ENCODE data around the gene ARHGDIB.
A peak's percentile ranks its signal among the peaks of the same experiment; 100 is the strongest.

ARHGDIB gene

DNA sequence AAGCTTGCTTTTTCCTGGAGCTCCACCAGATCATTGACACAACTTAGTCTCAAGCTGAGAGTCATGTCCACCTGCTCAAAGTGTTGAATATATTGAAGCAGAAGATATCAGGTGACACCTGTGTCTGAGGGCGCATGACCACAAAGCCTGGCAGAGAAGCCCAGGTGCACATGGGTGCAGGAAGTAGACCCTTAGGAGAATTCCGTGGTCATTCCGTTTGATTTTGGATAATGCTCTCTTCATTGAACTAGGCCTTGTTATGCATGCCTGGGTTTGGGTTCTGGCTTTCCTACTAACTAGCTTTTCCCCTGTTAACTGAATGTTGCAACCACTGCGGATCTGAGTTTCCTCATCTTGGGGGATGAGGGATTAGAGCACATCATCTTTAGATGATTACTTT, 7.1 kb downstream of the ARHGDIB start:
- no peak for DNase-seq

DNA sequence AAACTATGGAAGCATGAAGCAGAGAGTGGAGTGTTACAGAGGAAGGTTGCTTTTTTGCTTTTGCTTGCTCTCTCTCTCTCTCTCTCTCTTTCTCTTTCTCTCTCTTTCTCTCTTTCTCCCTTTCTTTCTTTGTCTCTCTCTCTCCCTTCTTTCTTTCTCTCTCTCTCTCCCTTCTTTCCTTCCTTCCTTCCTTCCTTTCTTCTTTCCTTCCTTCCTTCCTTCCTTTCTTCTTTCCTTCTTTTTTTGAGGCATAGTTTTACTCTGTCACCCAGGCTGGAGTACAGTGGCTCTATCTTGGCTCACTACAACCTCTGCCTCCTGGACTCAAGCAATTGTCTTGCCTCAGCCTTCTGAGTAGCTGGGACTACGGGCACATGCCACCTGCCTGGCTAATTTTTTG, 7.6 kb downstream of the ARHGDIB start:
- no peak for DNase-seq

DNA sequence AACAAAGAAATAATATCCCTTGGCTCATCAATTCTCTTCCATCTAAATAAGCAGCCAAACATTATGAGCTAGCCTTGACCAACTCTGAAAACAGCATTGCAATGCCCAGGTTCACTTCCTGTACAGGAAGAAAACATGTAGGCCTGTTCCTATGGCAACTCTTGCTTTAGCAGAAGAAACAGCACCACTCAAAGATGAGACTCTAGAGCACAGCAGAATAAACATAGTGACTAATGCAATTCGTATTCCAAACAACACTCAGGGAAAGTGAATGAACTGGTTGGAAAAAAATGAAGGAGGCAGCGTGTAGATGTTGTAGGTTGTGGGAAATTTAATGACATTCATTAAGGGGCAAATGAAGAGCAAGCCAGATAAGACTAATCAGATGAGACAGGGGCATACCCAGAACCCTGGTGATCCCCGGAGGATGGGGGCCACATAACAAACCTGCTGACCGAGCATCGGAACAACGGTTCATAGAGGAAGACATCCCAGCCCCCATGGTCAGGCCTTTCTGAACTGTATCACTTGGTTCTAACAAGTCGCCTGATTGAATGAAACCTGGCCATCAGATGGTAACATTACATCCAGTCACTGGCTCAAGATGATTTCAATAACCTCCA, 9.0 kb downstream of the ARHGDIB start:
- DNase-seq: peak; percentile 42

DNA sequence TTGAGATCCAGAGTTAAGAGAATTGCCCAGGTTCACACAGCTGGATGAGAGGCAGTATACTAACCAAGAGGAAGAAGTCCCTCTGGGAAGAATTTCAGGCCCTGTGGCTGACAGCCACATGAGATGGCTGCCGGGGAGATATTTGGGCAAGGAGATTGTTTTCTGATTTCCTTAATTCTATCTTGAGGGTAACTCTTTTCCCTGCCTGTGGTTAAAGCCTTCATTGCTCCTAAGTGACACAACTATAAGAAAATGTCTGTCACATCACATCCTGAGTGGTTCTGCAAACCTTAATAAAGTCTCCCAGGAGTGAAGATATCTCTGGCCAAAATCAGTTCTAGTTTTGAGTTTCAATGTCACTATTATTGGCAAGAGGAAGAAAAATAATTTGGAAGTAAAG, 9.6 kb downstream of the ARHGDIB start:
- no peak for DNase-seq

DNA sequence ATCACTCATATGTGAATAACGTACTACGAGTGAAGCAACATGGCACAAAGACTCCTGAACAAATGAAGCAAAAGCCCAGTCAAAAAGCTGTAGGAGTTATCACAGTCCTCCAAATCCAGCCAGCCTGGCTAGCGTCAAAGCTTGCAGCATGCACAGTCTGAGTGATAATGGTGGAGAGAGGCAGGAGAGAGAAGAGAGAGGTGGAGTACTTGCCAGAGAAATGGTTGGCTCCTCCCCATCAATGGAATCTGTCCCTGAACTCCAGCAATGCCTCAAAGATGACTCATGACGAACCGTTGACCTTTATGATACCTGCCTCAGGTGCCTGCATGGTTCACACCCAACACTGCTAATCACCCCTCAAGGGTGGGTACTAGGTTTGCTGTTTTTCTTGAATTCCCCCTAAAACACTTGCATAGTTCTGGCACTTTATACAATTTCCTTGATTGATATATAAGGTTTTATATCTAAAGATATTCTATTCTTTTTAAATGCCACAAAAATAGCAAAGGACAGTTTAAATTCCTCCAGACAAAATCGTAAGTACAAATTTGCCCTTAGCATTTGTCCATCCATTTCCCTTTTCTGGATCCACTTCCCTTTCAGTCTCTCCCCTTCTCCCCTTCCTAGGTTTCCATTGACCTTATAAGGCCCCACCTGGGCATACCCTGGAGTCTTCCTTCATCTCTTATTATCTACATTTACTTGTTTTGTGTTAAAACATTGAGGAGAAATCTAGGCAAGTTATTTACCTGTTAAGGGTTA, 10.2 kb downstream of the ARHGDIB start:
- peak; percentile 14 for DNase-seq

DNA sequence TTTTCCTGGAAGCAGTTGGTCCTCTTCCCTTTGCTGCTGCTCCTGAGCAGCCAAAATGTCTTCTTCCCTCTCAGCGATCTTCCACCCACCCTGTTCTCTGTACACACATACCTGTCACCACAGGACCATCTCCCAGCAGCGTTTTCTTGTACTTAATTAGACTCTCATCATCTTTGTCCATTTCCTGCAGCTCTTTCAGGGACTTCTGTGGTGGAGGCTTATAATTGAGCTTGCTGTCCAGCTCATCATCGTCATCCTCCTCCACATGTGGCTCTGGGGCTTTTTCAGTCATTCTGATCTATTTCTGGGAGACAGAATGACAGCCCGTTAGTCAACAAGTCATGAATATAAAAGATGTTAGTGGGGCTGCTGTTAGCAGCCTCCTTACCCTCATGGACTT, 11.0 kb downstream of the ARHGDIB start:
- DNase-seq: peak; percentile 54

DNA sequence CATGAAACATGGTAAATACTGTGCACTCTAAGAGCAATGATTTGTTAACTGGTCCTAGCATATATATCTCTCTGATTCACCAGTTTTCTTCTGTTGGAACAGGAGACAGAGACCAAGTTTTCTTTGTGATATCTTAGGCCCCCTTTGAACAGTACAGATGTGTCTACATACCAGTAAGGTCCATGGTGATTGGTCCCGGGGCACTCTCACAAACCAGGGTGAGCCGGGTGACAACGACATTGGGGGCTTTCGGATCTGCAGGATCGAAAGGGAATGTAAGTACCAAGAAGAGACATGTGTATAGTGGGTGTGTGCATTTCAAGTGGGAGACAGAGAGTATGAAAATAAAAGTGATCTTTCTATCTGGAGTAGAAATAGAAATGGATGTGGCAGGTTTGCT, 11.8 kb downstream of the ARHGDIB start:
- peak; percentile 51 for DNase-seq

DNA sequence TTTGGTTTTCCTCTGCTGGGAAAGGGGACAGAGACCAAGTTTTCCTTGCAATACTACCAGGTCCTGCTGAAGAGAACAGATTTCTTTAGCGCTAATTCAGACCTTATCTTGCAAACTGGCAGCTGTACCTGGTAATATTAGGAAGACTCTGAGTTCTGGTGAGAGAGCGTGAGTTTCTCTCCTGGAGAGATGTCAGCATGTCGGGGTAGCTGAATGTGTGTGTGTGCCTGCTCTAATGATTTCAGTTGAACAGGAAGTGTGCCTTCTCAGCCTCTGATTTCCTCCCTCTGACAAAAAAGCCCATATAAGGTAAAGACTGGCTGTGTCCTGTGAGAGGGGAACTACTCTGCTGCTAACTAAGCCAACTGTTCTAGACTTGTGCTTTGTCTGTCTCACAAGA, 12.7 kb downstream of the ARHGDIB start:
- peak; percentile 61 for DNase-seq

DNA sequence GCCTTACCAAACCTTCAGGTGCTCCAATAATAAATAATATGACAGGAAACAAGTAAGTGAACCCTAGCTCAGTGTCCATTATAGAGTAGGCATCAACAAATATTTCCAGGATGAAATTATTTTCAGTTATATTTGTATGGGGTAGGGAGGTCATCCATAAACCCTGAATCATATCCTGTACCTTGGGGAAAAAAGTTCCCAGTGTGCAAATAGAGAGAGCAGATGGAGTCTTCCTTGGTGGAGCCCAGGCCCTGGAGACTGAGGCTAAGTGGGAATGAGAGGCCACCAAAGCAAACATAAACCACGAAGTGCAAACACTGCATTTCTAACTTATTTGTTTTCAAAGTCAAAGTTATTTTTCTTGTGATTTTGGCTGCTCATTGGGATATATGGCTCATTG, 14.5 kb downstream of the ARHGDIB start:
- DNase-seq: no peak

DNA sequence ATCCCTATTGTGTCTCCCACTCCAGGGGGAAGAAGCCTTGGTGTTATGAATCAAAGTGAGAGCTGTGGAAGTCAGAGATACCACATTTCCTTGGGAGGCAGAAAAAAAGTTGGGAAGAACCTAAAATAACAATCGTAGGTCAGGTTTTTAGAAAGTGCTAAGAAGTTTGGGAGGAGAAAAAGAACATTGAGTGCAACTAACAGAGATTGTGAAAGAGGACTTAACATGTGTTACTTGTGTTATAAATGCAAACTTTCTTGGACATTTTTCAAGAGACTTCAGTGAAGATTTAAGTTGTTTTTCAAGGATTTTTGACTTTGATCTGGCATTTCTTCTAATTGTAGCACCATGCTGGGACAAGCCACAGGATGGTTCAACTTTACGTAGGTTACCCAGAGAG, 15.2 kb downstream of the ARHGDIB start:
- no peak for DNase-seq

DNA sequence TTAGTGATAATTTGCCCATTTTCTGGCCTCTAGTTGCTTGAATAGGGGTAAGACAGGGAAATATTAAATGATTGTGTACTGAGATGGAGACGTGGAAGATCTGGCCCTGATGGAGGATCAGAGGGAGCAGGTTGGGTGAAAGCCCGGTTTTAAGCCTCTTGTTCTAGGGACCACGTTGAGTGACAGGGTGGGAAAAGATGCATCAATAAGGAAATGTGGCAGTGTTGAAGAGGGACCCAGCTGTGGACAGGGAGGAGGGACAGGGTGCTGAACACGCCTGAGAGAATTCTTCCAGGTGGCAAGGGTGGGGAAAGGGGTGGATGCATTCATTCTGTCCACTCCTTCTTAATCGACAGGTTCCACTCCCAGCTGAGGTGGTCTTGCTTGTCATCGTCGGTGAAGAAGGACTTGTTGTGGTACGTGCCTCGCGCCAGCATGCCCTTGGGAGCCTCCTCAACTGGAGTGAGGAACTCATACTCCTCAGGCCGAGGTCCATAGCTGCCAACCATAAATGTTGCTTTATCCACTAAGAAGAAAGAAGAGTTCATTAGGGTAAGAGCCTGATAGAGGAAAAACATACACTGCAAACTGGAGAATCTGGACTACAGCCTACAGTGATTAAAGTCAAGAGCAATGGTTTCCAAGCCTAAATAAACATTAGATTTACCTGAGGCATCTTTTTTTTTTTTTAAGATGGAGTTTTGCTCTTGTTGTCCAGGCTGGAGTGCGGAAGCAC, 19.0 kb downstream of the ARHGDIB start:
- DNase-seq: no peak

DNA sequence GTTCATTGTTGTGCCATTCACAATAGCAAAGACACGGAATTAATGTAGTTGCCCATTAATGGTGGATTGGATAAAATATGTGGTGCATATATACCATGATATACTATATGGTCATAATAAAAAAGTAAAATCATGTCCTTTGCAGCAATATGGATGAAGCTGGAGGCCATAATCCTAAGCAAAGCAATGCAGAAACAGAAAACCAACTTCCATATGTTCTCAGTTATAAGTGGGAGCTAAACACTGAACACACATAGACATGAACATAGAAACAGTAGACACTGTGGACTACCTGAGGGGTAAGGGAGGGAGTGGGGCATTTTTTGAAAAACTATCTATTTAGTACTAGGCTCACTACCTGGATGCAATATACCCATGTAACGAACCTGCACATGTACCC, 20.0 kb downstream of the ARHGDIB start:
- DNase-seq: no peak

DNA sequence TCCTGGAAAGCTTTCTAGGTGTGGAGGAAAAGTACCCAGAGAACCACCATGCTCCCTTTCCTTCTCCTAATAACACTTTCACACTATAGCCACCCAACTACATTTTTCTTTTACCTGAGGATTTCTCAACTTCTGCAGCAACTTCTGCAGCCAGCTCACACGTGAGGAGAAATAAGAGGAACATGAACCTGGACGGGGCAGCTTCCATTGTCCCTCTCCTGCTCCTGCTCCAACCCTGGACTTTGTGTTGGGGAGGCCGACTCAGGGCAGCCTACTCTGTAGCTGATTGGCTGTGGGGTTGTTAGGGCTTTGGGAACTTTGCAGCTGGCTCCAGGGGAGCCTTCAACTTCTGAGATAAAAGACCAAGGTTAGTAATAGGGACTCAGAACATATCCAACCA, 23.1 kb downstream of the ARHGDIB start, which contains the start of gene ERP27:
Gene ERP27, minus strand, starts transcription at position 237 of the 400 bp plus-strand sequence. Its CDS starts 29 bp downstream, at position 208.
- DNase-seq: no peak

DNA sequence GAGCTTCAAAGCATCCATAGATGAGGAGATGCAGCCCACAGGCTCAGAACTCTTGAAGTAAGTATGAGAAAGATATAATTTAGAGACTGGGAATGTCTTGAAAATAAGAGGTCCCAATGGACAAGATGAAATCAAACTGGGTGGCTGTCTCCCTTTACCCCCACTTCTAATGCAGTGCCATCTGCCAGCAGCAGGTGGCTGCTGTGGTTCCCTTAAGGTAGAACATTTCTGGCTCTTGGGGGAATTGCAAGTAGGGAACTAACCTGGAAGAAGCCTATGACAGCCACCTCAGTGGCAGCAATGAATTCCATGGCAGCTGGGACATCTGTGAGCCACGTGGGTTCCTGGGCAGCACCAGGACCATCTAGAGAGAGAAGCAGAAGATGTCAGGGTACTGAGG, 23.7 kb downstream of the ARHGDIB start:
- peak; percentile 32 for DNase-seq

DNA sequence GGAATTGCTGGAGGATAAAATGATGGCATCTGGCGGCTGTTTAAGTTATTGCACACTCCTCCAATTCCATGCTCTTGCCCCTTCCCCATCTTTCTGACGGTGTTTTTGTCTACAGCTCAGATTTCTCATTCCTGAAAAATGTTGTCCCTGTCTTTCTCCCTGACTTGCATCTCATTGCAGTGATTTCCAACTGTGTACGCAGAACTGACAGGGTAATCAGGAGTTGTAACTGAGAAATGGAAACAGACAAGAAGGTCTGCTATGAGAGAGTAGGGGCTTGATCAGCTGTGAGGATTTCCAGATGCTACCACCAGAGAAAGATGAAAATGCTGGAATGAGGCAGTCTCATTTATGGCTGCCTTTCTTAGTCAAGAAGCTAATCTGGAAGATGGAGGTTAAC, 24.4 kb downstream of the ARHGDIB start:
- no peak for DNase-seq

DNA sequence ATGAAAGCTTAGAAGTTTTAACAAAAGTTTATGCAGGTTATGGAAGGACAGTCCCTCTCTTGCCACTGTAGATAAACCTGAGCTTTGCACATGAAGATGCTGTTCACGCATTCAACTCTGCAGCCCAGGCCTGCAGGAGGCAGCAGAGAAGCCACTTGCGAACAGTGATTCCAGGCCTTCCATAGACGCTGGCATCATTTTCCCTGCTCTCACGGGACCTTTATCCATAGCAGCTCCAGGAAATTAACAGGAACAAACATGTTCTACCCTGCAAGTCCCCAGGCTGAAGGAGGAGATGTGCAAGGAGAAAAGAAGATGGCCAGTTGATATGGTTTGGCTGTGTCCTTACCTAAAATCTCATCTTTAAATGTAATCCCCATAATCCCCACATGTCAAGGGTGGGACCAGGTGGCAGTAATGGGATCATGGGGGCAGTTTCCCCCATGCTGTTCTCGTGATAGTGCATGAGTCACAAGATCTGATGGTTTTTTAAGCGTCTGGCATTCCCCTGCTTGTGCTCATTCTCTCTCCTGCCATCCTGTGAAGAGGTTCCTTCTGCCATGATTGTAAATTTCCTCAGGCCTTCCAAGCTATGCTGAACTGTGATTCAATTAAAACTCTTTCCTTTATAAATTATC, 25.1 kb downstream of the ARHGDIB start:
- DNase-seq: no peak

DNA sequence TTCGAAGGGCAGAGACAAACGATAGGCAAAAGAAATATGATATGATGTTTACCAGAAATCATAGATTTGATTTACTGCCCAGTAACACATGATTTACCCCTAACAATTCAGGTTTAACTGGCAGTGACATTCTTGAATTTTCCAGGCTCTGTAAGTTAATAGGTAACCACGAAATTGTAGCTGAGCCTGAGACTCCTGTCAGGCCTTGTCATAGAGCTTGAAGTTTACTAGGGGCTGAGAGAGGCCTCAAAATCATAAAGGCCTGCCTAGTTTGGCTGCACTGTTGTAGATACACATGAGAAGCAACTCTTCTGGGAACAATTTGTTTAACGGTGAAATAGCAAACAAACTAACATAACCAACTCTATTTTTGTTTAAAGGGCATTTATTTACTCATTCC, 26.4 kb downstream of the ARHGDIB start:
- DNase-seq: no peak

DNA sequence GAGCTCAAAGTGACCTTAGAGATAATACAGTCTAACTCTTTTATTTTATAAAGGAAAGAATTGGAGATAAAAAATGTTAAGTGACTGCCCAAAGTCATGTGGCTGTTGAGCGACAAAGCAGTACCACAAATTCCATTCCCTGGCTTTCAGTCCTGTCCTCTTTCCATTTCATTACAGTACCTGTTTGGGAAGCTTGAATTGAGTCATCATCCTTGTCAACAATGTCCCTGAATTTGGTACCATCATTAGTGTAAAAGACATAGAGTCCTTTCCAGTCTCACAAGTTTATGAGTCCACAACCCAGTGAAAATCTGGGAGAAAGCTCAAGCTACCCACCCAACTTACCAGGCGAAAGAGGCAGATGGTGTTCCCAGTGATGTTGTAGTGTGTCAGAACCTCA, 26.9 kb downstream of the ARHGDIB start:
- DNase-seq: no peak

DNA sequence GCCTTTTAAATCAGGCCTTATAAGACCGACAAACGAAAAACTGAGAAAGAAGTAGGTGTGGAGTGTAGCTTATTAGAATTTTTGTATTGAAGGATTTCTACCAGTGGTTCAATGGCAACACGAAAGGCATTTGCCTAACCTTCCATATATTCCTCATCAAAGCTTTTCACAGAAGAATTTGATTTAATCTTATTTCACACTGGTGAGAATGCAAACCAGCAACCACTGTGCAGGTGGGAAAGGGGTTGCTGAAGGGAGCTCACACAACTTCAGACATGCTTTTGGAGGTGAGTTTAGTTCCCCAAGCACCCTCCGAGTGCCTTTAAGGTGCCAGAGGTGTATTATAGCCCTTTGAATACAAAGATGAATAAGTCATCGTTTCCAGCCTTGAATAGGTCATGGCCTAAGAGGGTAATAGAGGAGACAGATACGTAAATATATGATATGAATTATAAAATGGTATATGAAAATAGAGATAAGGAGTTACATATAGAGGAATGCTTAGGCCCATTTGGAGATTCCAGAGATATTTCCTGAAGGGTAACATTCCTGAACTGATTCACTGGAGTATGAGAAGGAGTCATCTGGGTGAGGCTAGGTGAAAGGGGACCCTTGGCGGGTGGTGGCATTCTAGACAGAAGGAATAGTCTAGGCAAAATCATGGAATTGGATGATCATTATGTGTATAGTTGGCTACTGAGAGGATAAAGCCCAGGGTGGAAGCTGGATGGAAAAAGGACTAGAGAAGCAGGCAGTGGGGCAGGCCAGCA, 29.4 kb downstream of the ARHGDIB start:
- no peak for DNase-seq

DNA sequence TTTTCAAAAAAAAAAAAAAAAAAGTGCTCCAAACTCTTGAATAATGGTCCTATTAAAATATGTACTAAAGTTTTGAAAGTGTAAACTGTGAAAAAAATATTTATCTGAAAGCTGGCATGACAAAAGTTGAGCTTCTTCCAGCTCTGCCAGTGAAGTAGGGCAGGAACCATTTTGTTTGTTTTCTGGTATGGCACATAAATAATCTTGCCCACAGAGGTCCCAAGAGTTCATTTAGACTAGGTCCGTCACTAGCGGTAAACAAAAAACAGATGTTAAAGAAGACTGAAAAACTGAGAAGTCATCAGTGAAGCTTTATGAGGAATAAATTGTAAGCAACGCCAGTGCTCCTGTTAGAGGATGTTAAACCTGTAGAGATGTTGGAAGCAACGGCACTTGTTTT, 30.0 kb downstream of the ARHGDIB start:
- no peak for DNase-seq

DNA sequence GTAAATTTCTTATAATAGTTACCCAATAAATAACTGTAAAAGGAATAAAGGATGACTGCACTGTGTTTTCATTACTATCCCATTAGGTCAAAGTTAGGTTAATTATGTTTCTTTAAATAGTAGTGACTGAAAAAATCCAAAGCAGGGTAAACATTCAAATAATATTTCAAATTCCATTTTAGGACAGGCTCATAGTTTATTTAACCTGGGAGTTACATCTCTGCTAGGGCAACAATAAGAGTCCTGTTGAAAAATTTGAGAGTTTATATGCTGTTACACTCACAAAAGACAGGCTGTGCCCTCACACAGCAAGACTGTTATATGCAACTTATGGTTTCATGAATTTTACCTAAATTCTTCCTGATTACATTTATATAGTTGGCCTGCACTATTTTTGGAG, 31.1 kb downstream of the ARHGDIB start:
- DNase-seq: no peak

DNA sequence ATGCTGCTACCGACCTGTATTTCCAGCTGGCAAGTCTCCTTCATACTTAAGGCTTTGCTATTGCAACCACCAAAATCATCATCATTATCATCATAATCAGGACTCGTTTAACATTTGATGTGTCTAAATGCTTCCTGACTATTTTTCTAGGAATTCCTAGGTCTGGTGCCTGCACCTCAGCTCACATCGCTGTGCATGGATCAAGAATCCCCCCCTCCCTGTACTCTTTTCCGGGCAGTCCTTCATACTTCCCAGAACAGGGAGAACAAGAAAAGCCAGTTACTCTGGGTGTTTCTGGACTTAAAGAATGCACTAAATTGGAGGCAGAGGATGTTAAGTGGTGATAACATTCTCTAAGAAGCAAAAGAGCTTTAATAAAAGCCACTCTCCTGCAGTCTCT, 32.5 kb downstream of the ARHGDIB start:
- no peak for DNase-seq

DNA sequence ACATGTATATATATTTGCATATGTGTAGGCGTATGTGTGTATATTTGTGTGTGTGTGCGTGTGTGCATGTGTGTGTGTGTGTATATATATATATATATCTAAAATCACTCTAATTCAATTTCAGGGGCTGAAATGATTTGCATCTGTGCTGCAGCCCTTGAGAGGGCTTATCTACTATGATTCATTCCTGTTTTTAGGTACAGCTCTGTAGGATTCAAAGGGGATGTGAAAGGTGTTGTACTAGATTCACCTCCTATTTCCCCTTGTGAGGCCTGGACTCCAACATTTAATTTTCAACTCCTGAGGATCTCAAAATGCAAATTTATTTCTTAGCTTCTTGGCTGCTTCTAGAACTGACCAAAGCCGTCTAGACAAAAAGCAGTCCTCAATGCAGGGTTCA, 34.1 kb downstream of the ARHGDIB start:
- no peak for DNase-seq
